HG03108 (cell line): ENCODE results near the gene ADGRL3.

Experiments
- ATAC-seq: cut with Tn5 transposase; IDR thresholded peaks from one replicate; pipeline ENCODE4 v1.9.1; 2021; ENCODE audit warnings: moderate library complexity; ENCODE audit not compliant: unreplicated experiment

The ADGRL3 gene

DNA sequence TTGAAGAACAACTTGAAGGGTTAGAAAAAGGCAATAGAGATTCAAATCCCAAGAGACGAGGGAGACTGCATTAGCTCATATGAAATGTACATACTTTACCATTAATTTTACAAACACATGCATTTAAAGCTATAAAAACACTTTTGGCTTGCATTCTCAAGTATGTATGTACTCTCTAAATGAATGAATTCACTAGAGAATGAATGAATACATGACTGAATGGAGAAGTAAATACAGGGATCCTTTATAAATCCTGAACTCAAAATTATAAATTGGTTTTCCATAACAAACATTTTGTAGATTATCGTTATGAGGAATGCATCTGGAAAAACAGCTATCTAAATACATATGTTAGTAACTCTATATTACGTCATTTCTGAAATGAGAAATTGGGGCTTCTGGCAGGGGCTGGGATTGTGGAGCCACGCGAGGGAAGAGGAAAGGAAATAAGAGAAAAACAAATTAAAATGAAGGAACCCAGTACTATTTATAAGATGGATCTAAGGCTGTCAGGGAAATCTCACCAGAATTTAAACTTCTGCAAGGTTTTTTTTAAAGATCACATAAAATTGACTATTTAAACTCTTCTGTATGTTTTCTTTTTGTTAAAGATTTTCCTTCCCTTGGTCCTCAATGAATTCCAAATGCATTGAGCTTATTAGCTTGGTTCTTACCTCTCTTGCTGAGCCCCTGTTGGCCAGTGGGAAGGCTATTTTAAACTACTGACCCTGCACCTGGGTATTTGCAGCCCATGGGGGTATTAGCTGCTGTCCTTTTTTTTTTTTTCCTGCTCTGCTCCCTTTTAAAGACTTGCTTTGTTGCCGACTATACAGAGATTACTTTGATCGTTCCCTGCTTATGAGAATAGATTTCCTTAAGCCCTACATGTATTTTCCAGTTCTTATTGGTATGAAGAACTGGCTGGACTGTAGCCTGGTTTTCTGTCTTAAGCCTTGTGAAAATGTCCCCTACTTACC lies 207.8 kb downstream of the ADGRL3 start:
- ATAC-seq, result no peak

DNA sequence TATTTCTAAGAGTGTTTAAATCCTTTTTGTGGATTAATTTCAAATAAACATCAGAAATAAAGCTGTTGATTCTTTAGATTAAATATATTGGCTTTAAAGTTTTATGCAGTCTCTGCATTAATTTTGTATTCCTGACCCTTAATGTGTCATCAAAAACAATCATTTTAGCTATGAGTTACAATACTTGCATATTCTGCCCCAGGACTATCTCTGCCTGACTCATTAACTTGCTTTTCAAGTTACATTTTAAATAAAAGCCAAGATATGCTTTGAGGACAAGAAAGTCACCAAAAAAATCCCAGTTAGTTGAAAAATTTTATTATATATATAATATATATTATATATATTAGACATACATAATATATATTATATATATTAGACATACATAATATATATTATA lies 208.7 kb downstream of the ADGRL3 start:
- no peak for ATAC-seq

DNA sequence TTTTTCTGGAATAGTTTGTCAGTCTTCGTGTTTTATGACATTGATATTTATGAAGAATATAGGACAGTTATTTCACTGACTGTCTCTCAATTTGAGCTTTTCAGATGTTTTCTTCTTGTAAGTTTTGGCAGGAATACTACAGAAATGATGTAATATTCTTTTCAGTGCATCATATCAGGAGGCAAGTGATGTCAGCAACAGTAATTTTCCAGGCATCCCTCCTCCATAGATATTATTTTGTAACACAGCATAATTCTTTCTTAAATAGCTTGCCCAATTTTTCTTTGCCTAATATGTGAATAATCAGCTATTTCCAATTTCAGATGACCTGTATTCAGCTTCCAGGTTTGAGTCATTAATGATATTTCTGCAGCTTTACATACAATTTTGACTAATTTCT lies 211.1 kb downstream of the ADGRL3 start:
- no peak for ATAC-seq

DNA sequence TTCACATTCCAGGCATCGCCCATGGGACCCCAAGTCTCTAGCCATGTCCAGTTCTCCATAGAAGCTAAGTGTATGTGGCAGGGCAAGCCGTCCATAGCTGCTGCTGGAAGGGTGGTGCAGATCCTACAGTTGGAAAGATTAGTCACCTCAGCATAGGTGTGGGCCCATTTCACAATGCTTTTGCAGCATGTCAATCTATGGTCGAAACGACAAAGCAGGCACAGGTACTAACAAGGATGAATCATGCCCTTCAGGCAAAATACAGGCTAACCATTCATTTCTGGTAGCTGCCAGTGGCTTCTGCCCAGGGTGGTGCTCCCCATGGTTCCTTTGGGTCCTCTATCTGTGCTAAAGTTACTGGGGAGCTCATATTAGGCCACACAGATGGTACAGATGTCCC lies 225.2 kb downstream of the ADGRL3 start:
- no peak for ATAC-seq

DNA sequence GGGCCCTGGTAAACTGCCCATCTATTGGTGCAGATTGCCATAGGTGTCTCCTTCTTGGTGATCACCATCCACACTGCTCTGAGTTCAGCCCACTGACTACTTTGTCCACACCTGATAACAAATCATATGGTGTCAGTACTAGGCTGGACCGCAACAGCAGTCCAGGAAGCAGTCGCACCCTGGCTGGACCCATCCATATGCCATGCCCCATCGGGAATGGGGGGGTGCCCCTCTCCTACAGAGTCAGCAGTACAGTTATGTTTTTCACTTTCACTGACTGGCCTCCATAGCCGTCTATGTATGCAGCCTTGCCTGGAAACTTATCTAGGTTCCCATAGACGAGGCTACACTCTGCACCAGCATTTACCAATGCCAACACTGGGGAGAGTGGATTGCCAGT lies 226.1 kb downstream of the ADGRL3 start:
- no peak for ATAC-seq

DNA sequence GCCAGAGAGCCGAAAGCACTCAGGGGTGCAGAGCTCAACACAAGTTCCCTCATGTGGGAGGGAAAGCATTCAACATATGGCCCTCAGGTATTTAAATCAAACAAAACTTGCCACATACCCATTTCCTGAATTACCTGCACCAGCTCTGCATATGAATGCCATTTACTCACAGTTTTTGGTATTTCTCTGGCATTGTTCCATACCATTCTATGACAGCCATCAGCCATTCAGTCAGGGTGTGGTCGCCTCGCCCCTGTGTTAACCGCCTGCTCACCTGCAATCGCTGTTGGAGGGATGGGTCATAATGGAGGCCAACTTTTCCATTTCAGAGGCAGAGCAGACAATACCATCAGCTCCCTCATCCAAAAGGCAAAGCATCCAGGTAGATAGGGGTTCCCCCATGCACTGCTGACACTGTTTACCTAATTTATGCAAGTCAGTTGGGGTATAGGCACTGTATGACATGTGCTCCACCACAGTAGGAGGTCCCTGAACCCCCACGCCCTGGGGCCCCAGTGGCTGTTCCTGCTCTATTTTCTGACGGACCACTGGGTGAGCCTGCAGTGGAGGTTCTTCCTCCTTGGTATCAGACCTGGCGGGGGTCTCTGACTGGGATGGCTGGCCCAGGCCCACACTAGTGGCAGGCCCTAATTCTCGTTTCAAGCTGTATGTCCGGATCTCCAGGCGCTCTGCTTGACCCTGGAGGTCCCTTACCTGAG lies 227.1 kb downstream of the ADGRL3 start:
- ATAC-seq, result no peak

DNA sequence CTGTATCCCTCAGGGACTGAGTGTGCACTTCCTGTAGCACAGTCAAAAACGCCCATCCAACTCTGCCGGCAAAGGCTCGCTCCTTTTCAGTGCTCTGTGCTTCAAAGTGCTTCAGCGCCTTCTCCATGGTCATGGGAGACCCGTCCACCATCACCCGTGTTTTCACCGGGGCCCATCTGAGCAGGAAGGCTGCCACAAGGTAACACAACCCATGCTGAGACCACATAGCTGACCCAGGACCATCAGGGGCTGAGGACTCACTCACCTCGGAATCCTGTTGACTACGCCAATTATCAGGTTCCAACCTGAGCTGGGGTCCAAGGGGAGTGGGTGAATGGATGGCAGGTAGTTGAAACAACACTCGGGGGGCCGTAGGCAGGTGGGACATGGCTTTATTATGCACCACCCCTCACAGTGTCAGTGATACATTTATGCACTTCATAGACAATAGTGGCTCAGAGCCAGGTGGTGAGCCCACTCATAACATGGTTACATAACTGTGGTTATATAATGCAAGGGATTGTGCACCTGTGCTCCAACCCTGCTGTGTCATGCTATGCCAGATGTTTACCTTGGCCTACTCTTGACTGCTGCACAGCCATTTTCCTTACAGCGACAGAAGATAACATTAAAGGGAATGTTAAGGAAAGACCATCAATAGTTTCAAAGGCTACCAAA lies 227.8 kb downstream of the ADGRL3 start:
- no peak for ATAC-seq

DNA sequence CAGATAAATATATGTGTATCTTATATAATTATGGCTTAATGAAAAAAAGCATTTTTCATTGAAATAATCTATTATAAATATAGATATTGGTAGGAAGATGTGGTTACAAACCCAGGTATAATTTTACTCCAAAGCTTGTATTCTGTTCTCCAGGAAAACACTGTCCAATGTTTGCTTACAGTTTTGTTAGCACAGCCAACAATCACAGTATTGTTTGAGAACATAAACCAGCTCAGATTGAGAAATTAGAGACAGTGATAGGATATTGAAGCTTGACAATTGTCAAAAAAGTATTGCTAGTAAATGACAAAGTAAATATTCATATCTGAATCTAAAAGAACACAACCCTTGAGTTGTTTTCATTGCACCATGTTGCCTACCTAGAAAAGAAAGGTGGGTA lies 228.8 kb downstream of the ADGRL3 start:
- ATAC-seq, result no peak

DNA sequence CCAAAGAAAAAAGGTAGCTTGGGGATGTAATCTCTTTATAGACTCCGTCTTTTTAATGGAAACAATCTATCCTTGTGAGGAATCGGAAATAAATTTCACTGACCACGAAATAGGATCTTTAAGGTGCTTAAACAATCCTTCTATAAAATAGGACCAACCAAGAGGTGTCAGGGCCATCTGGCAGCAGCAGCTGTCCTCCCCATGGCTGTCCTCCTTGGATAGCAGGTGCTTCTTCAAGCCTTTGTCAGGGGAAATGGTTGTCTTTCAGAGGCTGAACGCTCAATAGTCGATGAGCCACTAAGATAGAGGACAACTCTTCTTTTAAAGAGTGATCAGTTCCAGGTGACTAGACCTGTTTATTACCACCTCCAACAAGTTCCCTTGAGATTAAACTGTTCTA lies 231.0 kb downstream of the ADGRL3 start:
- ATAC-seq, result no peak

DNA sequence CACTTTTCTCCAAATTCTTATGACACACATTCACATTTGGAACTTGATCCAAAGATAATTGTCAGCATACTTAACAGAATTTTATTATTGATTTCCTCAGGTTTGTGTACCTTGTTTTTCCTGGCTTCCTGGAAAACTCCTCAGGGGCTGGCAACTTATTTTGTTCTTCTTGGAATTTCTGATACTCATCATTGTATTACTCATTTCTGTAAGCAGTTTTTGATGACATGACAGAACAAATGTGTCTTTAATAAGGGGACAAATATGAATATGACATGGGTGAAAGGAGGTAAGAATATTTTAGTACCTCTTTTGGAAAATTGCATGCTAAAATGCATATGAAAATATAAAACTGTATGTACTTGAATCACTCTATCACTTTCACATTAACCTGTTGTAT lies 237.8 kb downstream of the ADGRL3 start:
- no peak for ATAC-seq

DNA sequence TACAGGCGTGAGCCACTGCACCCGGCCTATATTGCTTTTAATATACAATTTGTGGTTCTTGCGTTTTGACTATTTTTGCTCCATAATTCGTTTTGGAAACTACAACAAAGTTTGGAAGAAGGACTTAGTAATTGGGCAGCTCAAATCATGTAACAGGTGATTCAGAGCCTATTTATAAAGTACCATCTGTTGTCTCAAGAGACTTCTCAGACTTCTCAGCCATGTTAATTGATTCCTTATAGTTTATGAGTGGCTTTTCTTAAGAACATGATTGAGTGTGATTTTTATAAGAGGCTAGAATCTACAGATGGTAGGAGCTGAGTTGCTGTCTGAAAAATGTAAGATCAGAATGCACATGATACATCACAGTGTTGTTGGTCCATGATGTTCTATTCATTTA lies 240.2 kb downstream of the ADGRL3 start:
- ATAC-seq, result no peak

DNA sequence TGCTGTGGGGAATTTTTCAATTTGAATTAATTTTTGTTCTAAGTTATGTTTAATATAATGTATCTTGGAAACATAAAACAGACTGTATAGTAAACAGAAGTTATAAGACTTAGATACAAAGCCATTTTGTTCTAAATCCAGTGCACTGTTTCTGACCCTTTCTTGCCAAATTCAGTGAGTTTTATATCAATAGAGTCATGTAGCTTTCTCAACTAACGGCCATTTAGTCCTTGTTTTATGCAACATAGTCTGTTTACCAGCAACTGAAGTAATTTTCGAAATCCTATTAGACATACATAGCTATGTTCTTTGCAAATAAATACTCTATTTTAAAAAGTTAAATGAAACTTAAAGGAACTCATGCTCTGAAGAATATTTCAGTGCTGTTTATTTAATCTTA lies 242.8 kb downstream of the ADGRL3 start:
- no peak for ATAC-seq

DNA sequence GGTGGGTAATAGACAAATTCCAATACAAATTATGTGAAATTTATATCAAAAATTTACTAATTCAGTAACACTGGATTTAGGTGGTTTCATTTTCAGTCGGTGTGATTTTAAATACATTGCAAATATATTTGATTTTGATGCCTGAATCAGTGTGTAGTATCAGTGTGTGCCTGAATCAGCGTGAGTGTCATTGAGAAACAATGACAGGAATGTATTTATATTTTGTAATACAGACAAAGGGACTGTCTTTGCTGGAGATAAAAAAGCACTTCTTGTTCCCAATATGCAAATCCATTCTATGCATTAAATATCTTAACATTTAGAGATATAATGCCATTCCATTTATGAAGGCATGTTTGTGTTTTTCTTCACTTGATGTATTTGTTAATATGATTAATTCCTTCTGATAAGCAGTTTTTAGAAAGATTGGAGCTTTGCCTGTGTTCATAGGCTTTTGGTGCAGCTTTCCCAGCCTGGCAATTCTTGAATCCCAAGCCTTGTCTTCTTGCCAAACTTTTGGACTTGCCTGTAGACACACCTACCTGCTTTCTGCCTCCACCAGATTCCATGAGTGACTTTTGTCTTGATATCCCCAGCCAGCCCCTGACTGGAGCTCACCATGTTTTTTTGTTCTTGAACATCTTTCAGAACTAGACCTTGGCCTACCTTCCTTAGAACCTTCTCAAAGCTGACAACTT lies 243.8 kb downstream of the ADGRL3 start:
- ATAC-seq, result no peak

DNA sequence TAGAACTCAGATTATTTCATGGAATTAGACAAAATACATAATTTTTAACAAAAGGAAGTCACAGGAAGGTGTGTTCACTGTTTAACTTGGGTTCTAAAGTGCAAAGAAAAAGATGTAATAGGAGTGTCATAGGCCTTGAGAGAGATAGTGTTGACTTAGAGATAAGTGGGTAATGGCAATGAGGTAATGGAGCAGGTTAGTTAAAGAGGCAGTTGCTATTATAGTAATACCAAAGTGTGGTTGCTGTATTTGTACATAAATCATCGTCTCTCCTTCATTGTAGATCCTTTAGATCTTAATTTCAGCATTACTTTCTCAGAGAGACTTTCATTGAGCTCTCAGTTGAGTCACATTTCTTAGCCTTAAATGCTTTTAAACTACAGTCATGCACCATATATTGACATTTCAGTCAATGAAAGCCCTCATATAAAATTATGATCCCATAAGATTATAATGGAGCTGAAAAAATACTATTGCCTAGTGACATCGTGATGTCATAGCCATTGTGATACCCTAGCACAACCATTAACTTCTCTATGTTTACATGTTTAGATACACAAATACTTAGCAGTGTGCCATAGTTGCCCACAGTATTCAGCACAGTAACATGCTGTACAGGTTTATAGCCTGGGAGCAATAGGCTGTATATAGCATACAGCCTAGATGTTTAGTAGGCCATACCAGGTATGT lies 245.4 kb downstream of the ADGRL3 start:
- no peak for ATAC-seq

DNA sequence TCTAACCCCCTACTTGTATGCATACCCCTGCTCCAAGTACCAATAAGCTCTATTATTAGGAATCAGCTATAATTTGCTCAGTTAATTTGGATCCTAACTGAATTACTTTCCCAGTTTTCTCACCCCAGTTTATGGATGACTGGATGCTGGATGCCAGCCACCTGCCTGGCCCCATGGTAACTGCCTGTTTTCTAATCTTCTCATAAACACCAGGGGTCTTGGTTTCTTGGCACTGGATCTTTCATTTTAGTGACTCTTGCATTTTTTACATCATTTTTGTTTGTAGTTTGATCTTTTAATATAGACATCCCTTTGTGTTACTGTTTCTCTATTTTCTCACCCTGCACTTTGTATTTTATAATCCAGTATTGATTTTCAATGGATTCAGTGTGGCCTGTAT lies 246.8 kb downstream of the ADGRL3 start:
- no peak for ATAC-seq

DNA sequence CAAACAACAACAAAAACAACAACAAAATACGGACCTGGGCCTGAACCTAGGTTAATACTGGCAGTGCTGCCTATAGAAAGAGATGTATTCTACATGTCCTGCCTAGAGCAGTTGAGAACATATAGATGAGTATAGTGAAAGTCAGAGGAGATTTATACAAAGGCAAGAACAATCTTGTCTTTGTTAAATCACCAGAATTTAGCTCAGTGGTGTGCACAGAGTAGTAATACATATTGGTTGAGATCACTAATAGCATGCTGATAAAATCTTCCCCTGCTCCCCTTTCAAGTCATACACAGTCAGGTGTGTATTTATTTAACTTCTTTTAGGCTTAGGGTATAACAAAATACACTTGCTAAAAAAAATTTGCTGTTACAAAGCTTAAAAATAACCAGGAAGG lies 247.8 kb downstream of the ADGRL3 start:
- no peak for ATAC-seq

DNA sequence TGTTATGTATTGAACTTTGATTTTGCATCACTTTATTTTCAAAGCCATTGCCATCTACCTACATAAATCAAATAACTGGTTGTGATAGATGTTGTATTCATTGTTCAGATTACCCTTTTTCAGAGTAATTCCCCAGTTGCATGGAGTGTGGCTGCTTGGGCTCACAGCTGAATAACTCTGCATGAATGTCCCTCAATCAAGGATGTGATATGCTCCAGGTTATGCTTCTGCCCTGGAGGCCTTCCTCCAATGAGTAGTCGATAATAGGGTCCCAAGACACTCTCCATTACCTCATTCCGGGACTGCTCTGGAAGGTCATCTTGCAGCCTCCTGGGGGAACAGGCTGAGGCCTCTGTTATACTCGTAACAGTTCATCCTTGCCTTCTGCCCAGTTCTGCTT lies 251.8 kb downstream of the ADGRL3 start:
- ATAC-seq, result no peak

DNA sequence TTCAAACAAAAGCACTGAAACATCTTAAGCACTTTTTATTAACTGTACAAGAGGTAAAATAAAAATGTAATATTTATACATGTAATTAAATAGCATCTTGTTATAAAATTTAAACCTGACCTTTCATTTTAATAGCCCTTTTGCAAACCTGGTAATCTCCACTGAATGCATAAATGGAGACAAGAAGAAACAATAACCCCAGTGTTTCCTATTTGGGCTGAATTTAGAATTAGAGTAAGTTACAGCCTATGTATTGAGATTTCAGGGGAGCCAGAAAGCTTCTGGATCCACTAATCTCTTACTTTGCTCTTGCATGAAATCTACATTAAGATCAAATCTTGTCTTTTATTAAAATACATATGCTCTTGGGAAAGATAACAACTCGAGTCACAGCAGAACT lies 261.8 kb downstream of the ADGRL3 start:
- no peak for ATAC-seq

DNA sequence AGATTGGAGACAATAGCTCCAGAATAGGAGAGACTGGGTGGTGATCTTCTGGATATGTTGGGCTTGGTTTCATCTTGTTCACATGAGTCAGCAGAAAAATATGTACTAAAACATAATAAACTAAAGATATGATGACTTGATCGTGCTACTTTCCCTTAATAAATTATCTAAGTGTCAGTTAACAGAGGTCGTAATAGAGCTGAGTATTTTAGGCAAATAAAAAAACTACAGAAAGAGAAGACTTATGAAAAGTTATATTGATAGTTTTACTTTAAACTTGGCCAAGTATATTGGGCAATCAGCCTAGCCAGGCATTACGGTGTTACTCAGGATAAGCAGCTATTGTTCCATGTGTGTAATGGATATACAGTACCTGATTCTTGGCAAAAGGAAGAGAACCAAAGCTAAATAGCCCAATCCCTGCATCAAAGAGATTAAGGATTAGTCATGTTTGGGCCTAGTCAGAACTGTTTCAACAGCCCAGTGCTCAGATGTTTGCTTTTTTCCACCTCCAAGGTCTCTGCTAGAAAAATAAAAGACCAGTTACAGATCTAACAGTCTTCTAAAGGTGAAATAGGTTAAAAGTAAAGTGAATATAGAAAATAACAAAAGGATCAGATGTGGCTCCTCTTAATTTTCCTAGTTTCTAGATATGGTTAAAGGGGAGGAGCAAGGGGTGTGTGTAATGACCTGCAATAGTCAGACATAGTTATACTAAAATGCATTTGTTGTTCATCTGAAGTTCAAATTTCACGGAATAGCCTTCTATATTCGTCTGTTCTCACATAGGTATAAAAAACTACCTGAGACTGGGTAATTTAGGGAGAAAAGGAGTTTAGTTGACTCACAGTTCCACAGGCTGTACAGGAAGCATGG lies 262.6 kb downstream of the ADGRL3 start:
- no peak for ATAC-seq
